HG02943 (cell line): ENCODE measurements around the gene AS3MT.
A peak's percentile ranks its signal among the peaks of the same experiment; 100 is the strongest.
"Not testable (repeated sequence)": the region's sequence is repeated elsewhere in the genome, so short reads cannot be mapped to it uniquely, and the experiment has no call there.

Experiments
- ATAC-seq: cut with Tn5 transposase; IDR thresholded peaks from one replicate; pipeline ENCODE4 v1.9.1; 2021; ENCODE audit warnings: mild to moderate bottlenecking, low read depth, moderate library complexity; ENCODE audit not compliant: unreplicated experiment

AS3MT gene

DNA sequence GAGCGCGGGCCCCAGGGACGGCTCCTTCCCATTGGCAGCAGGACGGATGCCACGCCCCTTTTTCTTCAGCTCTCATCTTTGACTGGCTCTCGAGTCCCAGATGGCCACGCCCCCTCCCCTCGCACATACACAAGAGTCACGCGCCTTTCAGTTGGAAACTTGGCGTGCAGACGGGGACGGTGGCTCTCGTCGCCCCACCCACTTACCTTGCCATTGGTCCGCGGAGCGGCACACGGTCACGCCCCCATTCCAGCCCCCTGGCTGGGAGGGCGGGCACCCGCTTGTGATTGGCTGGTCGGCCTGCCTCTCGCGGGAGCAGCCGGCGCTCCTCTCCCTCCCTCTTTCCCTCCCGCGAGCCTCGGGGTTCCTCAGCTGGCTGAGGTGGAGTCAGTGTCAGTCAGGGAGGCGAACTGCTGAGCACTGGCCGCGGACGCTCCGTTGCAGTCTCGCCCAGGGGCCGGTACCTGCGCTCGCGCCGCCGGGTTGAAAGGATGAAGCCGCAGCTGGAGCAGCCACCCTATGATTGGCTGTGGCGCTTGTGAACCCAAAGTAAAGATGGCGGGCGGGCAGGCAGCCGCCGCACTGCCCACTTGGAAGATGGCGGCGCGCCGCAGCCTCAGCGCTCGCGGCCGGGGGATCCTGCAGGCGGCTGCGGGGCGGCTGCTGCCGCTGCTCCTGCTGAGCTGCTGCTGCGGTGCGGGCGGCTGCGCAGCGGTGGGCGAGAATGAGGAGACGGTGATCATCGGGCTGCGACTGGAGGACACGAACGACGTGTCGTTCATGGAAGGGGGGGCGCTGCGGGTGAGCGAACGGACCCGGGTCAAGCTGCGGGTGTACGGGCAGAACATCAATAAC, 48.9 kb downstream of the AS3MT start, which contains the start of gene CNNM2:
Gene CNNM2, plus strand, starts transcription at position 333 of the 855 bp plus-strand sequence. Its CDS starts 187 bp downstream, at position 520.
- ATAC-seq, result peak; percentile 85

DNA sequence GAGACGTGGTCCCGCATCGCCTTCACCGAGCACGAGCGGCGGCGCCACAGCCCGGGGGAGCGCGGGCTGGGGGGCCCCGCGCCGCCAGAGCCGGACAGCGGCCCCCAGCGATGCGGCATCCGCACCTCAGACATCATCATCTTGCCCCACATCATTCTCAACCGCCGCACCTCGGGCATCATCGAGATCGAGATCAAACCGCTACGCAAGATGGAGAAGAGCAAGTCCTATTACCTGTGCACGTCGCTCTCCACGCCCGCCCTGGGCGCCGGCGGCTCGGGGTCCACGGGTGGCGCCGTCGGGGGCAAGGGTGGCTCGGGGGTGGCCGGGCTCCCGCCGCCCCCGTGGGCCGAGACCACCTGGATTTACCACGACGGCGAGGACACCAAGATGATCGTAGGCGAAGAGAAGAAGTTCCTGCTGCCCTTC, 49.6 kb downstream of the AS3MT start:
- ATAC-seq, result no peak

DNA sequence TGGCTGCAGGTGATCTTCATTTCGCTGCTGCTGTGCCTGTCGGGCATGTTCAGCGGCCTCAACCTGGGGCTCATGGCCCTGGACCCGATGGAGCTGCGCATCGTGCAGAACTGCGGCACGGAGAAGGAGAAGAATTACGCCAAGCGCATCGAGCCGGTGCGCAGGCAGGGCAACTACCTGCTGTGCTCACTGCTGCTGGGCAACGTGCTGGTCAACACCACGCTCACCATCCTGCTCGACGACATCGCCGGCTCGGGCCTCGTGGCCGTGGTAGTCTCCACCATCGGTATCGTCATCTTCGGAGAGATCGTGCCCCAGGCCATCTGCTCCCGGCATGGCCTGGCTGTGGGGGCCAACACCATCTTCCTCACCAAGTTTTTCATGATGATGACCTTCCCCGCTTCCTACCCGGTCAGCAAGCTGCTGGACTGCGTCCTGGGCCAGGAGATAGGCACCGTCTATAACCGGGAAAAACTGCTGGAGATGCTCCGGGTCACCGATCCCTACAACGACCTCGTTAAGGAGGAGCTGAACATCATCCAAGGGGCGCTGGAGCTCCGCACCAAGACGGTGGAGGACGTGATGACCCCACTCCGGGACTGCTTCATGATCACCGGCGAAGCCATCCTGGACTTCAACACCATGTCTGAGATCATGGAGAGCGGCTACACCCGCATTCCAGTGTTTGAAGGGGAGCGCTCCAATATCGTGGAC, 50.1 kb downstream of the AS3MT start:
- no peak for ATAC-seq

DNA sequence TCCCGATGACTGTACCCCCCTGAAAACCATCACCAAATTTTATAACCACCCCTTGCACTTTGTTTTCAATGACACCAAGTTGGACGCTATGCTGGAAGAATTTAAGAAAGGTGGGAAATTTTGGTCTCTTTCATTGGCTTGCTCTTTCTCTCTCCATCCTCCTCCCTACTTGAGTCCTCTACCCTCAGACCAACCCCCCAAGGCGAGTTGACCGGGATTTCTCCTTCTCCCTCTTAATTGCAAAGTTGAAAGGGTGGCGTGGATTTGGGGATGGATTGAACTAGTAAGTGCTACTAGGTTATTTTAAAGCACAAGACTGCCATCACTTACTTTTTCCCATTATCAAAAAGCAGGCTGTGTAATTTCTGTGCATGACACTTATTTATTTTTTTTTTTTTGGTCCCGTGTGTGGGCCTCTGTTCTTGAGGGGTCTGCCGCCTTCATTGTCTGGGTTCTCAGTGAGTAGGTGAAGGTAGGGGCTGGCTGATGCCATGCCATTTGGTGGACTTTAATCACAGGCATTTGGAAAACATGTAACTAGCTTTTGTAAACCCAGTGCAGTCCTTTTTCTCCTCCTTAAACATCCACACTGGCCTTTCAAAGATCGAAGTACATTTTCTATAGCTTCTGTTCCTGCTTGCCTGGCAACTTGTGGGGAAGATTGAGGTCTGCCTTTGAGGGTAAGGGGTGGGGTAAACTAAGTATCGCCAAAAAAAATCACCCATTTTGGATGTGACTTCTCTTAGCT, 50.9 kb downstream of the AS3MT start:
- no peak for ATAC-seq

DNA sequence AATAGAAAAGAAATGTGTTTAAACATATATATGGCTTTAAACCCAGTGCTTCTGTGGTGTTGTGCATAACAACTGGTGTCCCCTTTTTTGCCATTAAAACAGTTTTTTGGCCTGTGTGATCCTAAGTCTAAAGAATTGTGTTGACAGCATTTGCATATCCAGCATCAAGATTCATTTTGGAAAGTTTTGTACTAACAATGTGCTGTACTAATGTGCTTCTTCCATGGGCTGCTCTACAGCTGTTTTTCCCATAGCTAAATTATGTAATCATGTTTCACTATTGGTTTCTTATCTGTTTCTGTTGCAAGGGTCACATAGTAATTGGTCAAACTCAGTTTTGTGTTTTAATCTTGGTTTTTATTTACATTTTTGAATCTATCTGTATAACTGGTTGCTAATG, 54.3 kb downstream of the AS3MT start:
- ATAC-seq, result no peak

DNA sequence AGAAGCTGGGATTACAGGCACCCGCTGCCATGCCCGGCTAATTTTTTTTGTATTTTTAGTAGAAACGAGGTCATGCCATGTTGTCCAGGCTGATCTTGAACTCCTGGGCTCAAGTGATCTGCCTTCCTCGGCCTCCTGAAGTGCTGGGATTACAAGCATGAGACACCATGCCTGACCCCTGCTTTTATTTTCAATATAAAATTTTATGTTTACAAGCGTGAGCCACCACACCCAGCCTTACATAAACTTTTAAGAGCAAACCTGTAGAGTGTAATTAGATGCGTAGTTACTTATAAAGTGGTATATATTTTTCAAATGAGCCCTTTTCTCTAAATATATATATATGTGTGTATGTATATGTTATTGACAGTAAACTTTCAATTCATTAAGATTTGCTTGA, 57.6 kb downstream of the AS3MT start:
- no peak for ATAC-seq

DNA sequence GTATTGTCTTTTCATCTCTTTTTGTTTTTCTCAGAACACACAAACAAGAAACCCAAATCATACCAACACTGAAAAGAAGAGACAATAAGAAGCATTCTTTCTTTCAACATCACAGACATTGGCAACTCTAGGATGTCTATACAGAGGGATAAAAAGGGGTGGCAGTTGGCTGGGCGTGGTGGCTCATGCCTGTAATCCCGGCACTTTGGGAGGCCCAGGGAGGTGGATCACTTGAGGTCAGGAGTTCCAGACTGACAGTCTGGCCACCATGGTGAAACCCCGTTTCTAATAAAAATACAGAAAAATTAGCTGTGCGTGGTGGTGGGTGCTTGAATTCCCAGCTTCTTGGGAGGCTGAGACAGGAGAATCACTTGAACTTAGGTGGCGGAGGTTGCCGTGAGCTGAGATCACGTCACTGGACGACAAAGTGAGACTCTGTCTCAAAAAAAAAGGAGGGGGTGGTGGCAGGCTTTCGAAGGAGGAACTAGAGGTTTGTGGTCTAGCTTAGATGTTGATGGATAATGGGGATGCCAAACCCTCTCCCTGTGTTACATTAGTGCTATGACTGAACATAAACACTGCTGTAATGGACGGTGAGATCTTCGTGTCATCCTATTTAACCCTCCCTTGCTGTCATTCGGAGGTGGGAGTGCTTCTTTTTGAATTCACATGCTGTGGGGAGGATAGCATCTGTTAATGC, 58.2 kb downstream of the AS3MT start:
- no peak for ATAC-seq

DNA sequence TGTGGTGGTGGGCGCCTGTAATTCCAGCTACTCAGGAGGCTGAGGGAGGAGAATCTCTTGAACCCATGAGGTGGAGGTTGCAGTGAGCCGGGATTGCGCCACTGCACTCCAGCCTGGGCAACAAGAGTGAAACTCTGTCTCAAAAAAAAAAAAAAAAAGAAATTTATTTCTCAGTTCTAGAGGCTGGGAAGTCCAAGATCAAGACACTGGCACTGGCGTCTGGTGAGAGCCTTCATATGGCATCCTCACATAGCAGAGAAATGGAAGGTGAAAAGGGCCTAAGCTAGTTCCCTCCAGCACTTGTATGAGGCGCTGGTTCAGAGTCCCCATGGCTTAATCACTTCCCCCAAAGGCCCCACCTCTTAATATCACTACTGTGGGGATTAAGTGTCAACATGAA, 59.2 kb downstream of the AS3MT start:
- ATAC-seq, result not testable (repeated sequence)

DNA sequence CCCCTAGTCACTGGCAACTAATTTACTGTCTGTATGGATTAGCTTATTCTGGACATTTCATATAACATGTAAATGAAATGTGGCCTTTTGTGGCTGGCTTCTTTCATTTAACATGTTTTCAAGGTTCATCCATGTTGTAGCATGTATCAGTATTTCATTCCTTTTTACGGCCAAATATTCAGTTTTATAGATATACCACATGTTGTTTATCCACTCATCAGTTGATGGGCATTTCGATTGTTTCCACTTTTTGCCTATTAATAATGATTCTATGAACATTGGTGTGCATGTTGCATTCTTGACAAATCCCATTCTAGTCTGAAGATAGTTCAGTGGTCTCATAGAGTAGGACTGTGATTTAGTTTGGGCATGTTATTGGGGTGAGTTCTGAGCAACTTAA, 61.5 kb downstream of the AS3MT start:
- ATAC-seq, result no peak

DNA sequence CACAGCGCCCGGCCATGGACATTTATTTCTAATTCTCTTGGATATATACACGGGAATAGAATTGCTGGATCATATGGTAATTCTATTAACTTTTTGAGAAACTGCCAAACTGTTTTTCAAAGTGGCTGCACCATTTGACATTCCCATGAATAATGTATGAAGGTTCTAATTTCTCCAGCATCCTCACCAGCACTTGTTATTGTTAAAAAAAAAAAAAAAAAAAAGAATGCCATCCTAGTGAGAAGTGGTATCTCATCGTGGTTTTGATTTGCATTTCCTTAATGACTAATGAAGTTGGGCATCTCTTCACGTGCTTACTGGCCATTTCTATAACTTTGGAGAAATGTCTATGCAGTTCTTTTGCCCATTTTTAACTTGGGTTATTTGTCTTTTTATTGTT, 62.4 kb downstream of the AS3MT start:
- ATAC-seq, result no peak

DNA sequence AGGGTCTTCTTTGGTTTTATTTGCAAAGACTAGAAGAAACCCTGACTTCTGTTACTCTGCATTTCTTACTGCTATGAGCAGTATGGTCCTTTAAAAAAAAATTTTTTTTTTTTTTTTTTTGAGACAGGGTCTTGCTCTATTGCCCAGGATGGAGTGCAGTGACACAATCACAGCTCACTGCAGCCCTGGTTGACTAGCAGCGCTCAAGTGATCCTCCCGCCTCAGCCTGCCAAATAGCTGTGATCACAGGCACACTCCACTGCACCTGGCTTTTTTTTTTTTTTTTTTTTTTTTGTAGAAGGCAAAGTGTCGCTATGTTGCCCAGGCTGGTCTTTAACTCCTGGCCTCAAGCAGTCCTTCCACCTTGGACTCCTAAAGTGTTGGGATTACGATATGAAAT, 66.2 kb downstream of the AS3MT start:
- no peak for ATAC-seq

DNA sequence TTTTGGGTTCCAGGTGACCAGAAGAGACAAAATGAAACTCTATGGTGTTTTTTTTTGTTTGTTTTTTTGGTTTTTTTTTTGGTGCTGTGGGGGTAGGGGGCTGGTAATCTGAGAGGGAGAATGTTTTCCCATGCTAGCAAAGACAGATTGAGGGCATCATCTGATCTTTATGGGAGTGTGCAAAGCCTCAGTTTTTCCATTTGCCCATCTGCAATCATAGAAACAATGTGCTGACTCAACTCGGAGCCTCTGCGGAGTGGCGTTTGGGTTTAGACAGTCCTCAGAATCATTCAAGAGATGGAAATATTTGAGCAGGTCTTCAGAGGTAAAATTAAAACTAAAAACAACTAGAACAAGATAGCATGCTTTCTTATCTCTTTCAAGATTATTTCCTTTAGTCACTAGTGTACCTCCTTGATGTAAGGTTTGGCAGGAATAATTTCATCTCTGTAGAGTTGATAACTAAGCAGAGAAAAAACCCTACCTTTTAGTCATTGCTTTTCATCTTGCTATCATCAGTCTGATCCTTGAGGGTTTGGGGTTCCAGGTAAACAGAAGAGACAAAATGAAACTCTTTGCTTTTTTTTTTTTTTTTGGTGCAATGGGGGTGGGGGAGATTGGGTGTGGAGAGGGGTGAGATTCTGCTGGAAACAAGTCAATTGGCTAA, 66.8 kb downstream of the AS3MT start:
- no peak for ATAC-seq

DNA sequence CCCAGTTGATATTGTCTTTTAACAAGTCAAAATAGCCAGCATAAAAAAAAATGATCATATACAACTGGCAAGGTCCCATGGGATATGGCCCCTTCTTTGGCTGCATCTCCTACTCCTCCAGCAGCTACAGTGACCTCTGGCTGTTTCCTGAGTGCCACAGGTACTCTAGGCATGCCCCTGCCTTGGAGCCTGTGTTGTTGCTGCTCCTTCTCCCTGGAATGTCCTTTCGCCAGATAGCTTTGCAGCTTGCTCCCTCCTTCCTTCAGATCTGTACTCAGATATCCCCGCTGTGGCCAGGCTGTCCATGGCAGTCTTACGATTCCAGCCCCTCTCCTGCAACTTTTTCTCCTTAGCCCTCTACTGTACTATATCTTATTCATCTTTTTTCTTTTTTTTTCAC, 72.1 kb downstream of the AS3MT start:
- ATAC-seq, result no peak

DNA sequence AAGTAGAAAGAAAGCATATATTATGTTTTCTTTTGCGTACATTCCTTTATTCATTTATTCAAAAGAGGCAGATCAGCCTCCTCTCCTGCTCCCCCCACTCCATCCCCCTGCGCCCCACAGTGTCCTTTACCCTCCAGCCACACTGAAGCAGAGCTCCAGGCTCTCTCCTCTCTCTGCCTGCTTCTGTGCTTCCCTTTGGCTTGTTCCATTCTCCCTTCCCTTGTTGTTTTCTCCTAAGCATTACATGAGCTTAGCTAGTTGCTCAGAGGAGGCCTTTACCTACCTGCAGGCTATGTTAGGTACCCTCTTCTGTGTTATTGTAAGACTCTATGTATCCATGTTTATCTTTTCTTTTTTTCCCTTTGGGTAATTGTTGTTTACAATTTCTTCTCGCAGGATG, 76.2 kb downstream of the AS3MT start:
- no peak for ATAC-seq

DNA sequence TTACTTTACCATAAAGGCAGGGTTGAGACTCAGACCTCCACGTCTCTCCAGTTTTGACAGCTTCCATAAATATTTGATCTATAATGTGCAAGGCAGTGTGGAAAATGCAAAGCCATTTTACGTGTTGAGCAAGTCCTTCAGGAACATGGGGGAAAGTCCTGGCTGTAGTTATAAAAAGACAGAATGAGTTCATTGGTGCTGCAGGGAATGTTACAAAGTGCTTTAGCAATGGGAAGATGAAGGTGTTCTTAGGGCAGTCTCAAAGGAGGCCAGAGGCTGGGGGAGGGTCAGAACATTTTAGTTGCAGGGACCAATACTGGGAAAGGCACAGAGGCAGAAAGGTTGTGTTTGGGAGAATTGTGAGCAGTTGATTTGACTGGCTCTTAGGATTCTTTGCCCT, 76.7 kb downstream of the AS3MT start:
- ATAC-seq, result no peak

DNA sequence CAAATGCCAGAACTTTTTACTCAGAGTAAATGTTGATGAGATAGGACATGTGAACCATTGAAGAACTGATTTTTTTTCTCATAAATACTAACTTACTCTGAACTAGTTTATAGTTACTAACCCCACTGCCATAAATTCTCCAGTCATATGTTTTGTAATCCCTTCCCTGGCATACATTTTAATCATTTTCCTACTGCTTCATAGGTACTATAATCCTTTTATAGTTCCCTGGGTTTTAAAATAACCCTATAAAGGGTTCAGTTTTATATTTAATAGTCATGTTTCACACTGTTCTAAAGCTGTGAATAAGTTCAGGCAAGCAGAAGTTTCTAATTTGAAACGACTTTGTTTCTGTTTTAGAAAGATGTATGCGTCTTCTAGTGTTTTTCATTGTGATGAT, 77.7 kb downstream of the AS3MT start:
- ATAC-seq, result no peak

DNA sequence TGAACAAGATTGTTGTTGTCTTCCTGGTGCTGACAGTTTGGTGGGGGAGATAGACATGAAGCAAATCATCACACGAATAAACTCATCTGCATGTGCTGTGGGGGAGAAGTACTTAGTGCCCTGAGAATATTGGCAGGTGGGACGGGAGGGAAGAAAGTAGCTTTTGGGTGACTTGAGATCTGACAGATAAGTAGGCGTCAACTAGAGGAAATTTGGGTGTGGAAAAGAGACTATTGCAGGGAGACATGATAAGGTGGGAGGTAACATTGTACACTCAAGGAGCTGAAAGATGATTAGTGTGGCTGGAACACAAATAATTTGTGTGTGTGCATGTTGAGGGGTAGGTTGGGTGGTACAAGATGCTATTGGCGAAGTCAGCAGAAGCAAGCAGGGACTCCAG, 78.9 kb downstream of the AS3MT start:
- ATAC-seq, result no peak

DNA sequence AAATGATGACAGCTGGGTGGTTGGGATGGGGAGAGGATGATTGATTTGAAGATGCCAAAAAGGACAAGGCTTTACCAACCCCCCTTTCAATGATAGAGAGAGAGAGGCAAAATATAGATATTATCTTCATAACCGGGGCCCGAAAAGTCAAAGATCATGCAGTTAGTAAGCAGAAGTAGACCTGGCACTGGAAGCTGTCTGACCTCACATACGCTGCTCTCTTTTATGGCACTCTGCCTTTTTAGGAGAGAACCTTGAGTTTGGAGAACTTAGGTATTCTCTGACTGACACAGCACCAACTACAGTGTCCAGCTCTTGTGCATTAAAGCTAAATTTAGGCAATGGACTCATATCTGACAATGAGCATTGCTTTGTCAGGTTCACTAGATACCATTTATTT, 79.5 kb downstream of the AS3MT start:
- ATAC-seq, result no peak

DNA sequence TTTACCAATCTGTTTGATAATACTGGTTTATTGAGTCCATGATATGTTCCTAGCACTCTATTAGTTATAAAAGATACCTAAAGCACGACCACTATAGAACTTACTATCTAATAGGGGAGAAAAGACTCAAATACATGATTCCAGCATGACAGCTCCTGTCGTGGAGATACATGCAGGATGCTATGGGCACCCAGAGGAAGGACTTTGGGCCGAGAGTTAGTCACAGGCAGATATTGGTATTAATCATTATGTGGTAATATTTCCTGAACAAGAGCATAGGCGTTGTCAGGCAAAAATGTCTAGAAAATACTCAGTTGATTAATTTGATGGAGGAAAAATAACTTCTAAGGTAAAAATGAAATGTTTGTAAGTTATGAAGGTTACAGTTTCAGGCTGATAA, 80.6 kb downstream of the AS3MT start:
- no peak for ATAC-seq

DNA sequence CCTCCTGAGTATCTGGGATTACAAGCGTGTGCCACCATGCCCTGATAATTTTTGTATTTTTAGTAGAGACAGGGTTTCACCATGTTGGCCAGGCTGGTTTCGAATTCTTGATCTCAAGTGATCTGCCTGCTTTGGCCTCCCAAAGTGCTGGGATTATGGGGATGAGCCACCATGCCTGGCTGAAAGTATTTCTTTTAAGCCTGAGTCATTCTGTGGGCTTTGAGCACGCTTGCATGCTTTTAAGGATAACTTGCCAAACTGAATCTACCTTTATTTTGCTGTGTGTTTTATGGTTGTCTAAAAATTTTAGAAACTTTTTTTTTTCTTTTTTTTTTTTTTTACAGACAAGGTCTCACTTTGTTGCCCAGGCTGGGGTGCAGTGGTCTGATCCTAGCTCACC, 82.0 kb downstream of the AS3MT start:
- no peak for ATAC-seq
